SK-N-MC (cell line): ENCODE results near the gene SERINC2.

Experiments
- DNase-seq: peaks from one replicate; pipeline ENCODE4 v3.0.0-alpha.2; 2011; ENCODE audit warnings: low read depth, low spot score
- H3K27ac ChIP-seq: fragments of 200-600 bp; sonication (generic); 2 replicates; pipeline ENCODE4 v1.5.1; 2016; ENCODE audit warnings: mixed run types
- H3K36me3 ChIP-seq: fragments of 200-600 bp; sonication (generic); 2 replicates; pipeline ENCODE4 v1.6.1; 2017; ENCODE audit warnings: antibody characterized with exemption, low read length, mixed read lengths; ENCODE audit not compliant: insufficient read depth
- H3K4me3 ChIP-seq: fragments of 200-600 bp; sonication (generic); 2 replicates; pipeline ENCODE4 v1.5.1; 2016
- H3K9ac ChIP-seq: fragments of 200-600 bp; sonication (generic); 2 replicates; pipeline ENCODE4 v1.8.0; 2017; ENCODE audit warnings: mixed run types, mixed read lengths; ENCODE audit not compliant: insufficient read length
- H3K9me3 ChIP-seq: fragments of 200-600 bp; sonication (generic); 2 replicates; pipeline ENCODE4 v1.6.1; 2017; ENCODE audit warnings: low read depth, mild to moderate bottlenecking, antibody characterized with exemption, low read length, moderate library complexity, mixed read lengths
- EZH2 ChIP-seq: fragments of 200-600 bp; sonication (generic); IDR thresholded peaks from one replicate; pipeline ENCODE4 v1.6.1; 2017; ENCODE audit warnings: antibody characterized with exemption
- FOXP2 ChIP-seq: optimal IDR thresholded peaks from 2 replicates; pipeline ENCODE3; 2011; ENCODE audit warnings: mild to moderate bottlenecking, moderate library complexity; ENCODE audit not compliant: insufficient read depth; ENCODE audit errors: extremely low read length, control extremely low read depth
- POLR2AphosphoS5 ChIP-seq: IDR thresholded peaks from 2 replicates; pipeline ENCODE4 v1.6.1; 2012; ENCODE audit warnings: mild to moderate bottlenecking, low read depth, low read length, borderline replicate concordance

SERINC2 gene

DNA sequence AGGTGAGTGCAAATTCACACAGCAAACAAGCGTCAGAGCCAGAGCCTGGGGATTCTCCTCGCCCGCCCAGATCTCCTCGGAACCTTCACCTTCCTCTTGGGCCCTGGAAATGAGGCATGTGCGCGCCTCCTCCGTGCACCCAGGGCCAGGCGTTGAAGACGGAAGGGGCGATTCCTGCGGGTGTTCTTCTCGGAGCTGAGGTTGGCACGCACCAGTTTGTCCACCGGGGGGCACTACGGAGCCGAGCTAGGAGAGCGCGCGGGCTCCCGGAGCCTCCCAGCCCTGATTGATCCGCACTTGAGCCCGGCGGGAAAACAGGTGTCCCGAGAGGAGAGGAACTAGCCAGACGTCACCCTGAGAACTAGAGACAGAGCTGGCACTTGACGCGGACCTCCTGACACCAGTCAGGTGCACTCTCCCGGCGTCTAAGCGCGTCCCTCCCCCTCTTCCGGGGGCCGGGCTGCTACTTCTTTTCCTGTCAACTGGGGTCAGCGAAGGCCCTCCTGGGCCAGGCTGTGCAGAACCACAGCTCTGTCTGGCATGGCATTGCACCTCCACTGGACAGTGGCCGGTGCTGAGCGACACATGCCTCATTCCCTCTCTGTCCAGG is 18.3 kb upstream of the SERINC2 start:
- Histone ChIP-seq H3K9me3 (no peaks in the 10 kb centered on the region), H3K27ac (no peak overlapping the region), H3K9ac (peak overlapping the region; percentile 29), H3K4me3 (peak overlapping the region; percentile 71), H3K36me3 (no peaks in the 10 kb centered on the region)
- no peak for DNase-seq
- TF ChIP-seq FOXP2 (no peak), EZH2 (no peak), POLR2AphosphoS5 (no peak)

DNA sequence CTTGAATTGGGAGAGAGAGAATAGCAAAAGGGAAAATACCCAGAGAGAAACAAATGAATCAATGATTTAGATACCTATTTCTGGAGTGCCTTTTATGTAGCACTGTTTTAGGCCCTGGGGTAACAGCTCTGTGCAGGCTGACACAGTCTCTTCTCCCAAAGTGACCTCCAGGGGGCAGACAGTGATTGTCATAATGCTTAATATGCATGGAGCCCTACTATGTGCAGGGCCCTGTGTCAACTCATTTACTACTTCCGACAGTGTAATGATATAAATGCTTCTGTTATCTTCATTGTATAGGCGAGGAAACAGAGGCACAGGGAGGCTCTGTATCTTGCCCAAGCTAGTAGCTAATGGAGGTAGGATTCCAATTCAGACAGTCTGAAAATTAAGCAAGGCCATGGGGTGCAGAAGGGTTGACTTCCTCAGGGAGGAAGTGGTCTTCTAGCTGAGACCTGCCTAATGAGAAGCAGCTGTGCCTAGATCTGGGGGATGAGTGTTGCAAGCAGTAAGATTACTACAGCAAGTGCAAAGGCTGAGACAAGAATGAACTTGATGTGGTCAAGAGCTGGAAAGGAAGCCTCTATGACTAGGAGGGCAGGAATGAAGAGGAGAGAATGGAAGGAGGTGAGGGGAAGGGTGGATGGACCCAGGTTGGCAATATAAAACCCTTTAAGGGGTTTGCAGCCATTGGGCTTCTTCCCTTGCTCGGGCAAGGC is 16.2 kb upstream of the SERINC2 start:
- Histone ChIP-seq H3K4me3 (no peak overlapping the region), H3K9ac (no peak overlapping the region), H3K27ac (no peak overlapping the region), H3K9me3 (no peaks in the 10 kb centered on the region), H3K36me3 (no peaks in the 10 kb centered on the region)
- DNase-seq: no peak
- no peak for TF ChIP-seq EZH2
- no peak for TF ChIP-seq POLR2AphosphoS5
- no peak for TF ChIP-seq FOXP2

DNA sequence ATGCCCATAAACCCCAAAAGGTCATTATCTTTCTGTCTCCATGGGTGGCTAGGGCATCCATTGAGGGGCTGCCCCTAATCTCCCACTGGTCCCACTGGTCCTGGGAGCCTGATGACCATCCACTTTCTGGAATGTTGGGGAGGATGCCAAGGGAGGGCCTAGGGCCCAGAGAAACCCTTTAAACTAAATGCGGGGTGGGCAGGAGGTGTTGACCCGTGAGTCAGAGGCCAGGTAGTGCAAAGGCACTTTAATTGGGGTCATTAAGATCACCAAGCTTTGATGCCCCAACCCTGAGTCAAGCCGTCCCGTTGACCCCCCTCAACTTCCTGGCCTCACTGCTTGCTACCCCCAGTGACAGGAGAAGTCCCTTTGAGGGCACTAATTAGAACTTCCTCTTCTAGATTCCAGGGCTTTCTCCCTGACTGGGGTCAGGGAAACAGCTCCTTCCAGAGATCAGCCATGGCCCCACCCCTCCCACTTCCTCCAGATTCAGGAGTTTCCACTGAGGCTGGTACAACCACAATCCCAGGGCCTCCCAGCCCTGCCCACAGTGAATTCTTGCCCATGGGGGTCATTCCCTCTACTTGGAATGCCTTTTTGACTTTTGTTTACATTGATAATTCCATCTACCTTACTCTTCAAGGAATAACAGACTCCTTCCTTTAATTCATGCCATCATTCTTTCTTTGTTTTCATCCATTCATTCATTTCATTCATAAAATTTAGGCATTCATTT is 15.5 kb upstream of the SERINC2 start:
- H3K27ac ChIP-seq: no peak overlapping the region
- no peaks in the 10 kb centered on the region for H3K9me3 ChIP-seq
- no peak for TF ChIP-seq FOXP2
- no peak for TF ChIP-seq EZH2
- TF ChIP-seq POLR2AphosphoS5: no peak
- no peak overlapping the region for H3K9ac ChIP-seq
- no peaks in the 10 kb centered on the region for H3K36me3 ChIP-seq
- no peak for DNase-seq
- H3K4me3 ChIP-seq: no peak overlapping the region

DNA sequence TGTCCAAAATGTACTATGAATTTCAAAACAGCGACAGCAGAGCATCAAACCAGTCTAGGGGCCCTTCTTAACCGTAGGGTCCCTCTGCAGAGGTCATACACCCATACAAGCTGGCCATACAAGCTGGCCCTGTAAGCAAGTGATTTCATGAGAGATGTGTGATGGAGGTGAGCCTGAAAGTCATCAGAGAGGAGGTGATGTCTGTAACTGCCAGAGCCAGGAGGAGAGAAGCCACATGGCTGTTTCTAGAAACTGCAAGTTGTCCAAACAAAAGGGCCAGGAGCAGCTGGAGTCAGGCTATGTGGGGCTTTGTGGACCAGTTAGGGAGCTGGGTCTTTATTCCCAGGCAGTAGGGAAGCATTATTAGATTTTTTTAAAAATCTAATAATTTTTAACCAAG is 14.8 kb upstream of the SERINC2 start:
- Histone ChIP-seq H3K27ac (no peak overlapping the region), H3K9ac (no peak overlapping the region), H3K36me3 (no peaks in the 10 kb centered on the region), H3K4me3 (no peak overlapping the region), H3K9me3 (no peaks in the 10 kb centered on the region)
- no peak for DNase-seq
- no peak for TF ChIP-seq POLR2AphosphoS5
- TF ChIP-seq FOXP2: no peak
- TF ChIP-seq EZH2: no peak

DNA sequence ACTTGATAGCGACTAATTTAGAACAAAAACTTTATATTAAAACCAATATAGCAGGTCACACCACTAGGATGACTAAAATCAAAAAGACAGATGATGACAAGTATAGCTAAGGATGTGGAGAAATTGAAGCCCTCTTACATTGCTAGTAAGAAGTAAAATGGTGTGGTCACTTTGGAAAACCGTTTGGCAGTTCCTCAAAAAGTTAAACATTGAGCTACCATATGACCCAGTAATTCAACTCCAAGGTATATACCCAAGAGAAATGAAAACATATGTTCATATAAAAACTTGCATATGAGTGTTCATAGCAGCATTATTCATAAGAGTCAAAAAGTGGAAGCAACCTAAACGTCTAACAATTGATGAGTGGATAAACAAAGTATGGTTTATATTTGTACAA is 13.0 kb upstream of the SERINC2 start:
- no peak overlapping the region for H3K27ac ChIP-seq

DNA sequence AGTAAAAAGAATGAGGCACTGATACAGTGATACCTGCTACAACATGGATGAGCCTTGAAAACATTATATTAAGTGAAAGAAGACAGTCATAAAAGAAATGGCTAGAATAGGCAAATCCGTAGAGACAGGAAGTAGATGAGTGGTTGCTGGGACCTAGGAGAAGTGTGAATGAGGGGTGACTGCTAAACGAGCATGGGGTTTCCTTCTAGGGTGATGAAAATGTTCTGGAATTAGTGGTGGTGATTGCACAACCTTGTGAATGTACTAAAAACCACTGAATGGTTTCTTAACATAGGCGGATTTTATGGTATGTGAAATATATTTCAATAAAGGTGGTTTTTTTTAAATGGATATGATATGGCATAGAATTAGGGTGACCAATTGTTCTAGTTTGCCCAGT is 12.6 kb upstream of the SERINC2 start:
- no peak for DNase-seq
- TF ChIP-seq POLR2AphosphoS5 (no peak), EZH2 (no peak), FOXP2 (no peak)
- Histone ChIP-seq H3K27ac (no peak overlapping the region), H3K9me3 (no peaks in the 10 kb centered on the region), H3K4me3 (no peak overlapping the region), H3K36me3 (no peaks in the 10 kb centered on the region), H3K9ac (no peak overlapping the region)

More for the DNA sequence above, 13.0 kb upstream of the SERINC2 start:
- TF ChIP-seq POLR2AphosphoS5 (no peak), EZH2 (no peak), FOXP2 (no peak)
- no peak for DNase-seq
- no peaks in the 10 kb centered on the region for H3K9me3 ChIP-seq
- H3K36me3 ChIP-seq: no peaks in the 10 kb centered on the region
- H3K9ac ChIP-seq: no peak overlapping the region
- H3K4me3 ChIP-seq: no peak overlapping the region

DNA sequence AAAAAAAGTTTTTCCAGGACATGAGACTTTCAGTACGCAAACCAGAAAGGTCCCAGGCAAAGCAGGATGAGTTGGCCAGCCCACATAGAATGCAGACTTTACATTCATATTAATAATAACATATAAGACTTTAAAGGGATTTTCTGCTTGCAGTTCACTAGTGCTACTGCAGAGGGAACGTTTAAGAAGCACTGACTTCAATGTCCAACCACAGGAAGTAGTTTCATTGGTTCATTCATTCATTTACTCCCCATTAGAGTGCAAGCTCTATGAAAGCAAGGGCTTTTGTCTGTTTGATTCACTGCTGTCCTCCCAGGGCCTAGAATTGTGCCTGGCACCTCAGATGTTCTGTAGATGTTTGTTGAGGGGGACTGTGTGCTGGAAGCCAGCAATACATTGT is 11.8 kb upstream of the SERINC2 start:
- Histone ChIP-seq H3K36me3 (no peaks in the 10 kb centered on the region), H3K27ac (no peak overlapping the region), H3K9me3 (no peaks in the 10 kb centered on the region), H3K9ac (no peak overlapping the region), H3K4me3 (no peak overlapping the region)
- TF ChIP-seq POLR2AphosphoS5 (no peak), FOXP2 (no peak), EZH2 (no peak)
- DNase-seq: no peak

DNA sequence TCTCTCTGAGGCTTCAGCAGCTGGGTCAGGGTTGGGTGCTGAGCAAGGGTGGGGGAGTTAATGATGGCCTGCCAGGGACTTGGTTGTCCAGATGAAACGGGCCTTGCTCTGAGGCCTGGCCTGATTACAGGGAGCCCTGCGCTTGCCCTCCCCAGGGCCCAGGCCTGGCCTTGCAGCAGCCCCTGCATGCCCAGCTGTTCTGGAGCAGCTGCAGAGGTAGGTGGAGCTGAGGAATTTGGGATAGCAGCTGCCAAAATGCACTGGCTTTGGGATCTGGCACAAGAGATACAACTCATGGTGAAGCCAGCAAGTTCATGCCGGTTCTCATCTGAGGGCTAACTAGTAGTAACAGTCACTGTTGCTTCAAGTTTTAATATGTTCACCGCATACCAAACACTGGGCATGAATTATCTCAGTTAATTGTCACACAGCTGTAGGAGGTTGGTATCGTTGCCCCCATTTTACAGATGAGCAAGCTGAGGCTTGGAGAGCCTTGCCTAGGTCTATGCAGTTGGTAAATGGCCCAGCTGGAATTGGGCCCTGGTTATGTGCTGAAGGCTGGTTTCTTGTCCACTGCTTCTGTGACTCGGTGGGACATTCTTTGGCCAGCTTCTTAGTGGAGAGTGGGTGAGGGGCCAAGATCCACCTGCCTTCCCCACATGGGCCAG is 7.3 kb upstream of the SERINC2 start:
- Histone ChIP-seq H3K36me3 (no peaks in the 10 kb centered on the region), H3K4me3 (no peak overlapping the region), H3K9me3 (no peaks in the 10 kb centered on the region), H3K27ac (no peak overlapping the region), H3K9ac (no peak overlapping the region)
- TF ChIP-seq FOXP2 (no peak), POLR2AphosphoS5 (no peak), EZH2 (no peak)
- DNase-seq: no peak
